ENCODE results near the gene GBP5. TPM values are rescaled to one million over a fixed set of nuclear protein-coding genes. Genes with fewer than 3 reads are reported as not detected.
"Not testable (repeated sequence)": the region's sequence is repeated elsewhere in the genome, so short reads cannot be mapped to it uniquely, and the experiment has no call there.

The GBP5 gene
- total RNA-seq, 2 donors from 2014 or later: not detected

DNA sequence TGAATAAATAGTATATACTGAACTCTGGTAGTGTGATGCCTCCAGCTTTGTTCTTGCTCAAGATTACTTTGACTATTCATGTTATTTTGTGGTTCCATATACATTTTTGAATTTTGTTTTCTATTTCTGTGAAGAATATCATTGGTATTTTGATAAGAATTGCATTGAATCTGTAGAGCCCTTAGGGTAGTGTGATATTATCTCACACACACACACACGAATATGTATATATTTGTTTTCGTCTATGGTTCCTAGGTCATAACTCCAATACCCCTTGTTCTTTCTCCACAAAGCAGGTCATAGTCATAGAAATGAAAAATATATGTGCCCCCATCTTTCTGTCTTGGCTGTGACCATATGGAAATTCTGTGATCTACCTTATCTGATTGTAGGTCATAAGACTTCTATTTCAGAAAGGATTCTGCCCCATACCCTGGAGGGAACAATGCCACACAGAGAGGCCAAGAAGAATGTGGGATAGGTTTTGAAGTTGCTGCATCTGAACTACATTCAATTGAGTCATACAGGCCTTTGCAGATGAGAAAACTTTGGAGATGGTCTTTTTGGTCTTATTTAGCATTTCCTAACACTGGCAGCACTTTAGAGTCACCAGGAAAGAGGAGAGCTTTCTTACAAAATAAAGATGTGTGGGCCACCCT lies 32.0 kb upstream of the GBP5 start:
- Mint-ChIP-seq H3K27ac (no peak overlapping the region), H3K27me3 (ENCODE audit: insufficient read depth) (no peaks in the 10 kb centered on the region), H3K36me3 (ENCODE audit: low read depth) (peaks cover 3% of the 10 kb centered on the region), H3K4me1 (no peaks in the 10 kb centered on the region), H3K9me3 (peaks cover 25% of the 10 kb centered on the region), H3K4me3 (no peak overlapping the region)
- H3K4me1 ChIP-seq (ENCODE audit: control insufficient read depth, insufficient read depth, low read length): no peaks in the 10 kb centered on the region
- H3K36me3 ChIP-seq (ENCODE audit: control insufficient read depth, insufficient read depth, low read length): no peaks in the 10 kb centered on the region
- H3K27ac ChIP-seq (ENCODE audit: low read depth, low read length): no peak overlapping the region
- H3K27me3 ChIP-seq (ENCODE audit: control insufficient read depth, insufficient read depth, low read length, poor library complexity, severe bottlenecking): no peaks in the 10 kb centered on the region
- H3K9me3 ChIP-seq (ENCODE audit: control insufficient read depth, low read length): peaks cover 13% of the 10 kb centered on the region
- no peak for DNase-seq
- no peak overlapping the region for H3K9ac ChIP-seq (ENCODE audit: extremely low read depth, low read length, poor library complexity, severe bottlenecking)
- TF ChIP-seq, protein P1, sequence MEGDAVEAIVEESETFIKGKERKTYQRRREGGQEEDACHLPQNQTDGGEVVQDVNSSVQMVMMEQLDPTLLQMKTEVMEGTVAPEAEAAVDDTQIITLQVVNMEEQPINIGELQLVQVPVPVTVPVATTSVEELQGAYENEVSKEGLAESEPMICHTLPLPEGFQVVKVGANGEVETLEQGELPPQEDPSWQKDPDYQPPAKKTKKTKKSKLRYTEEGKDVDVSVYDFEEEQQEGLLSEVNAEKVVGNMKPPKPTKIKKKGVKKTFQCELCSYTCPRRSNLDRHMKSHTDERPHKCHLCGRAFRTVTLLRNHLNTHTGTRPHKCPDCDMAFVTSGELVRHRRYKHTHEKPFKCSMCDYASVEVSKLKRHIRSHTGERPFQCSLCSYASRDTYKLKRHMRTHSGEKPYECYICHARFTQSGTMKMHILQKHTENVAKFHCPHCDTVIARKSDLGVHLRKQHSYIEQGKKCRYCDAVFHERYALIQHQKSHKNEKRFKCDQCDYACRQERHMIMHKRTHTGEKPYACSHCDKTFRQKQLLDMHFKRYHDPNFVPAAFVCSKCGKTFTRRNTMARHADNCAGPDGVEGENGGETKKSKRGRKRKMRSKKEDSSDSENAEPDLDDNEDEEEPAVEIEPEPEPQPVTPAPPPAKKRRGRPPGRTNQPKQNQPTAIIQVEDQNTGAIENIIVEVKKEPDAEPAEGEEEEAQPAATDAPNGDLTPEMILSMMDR (conservative IDR thresholded peaks at IDR 0.05): no peak
- no peak overlapping the region for H3K4me3 ChIP-seq (ENCODE audit: low read length)
- 100% methylated on average over 1 of the region's 2 CpGs; no CpG with 5 or more reads in 1 of the 2 experiments for WGBS, 2 experiments (ENCODE audit: insufficient coverage in 1 of 2, insufficient read length in 1 of 2)

DNA sequence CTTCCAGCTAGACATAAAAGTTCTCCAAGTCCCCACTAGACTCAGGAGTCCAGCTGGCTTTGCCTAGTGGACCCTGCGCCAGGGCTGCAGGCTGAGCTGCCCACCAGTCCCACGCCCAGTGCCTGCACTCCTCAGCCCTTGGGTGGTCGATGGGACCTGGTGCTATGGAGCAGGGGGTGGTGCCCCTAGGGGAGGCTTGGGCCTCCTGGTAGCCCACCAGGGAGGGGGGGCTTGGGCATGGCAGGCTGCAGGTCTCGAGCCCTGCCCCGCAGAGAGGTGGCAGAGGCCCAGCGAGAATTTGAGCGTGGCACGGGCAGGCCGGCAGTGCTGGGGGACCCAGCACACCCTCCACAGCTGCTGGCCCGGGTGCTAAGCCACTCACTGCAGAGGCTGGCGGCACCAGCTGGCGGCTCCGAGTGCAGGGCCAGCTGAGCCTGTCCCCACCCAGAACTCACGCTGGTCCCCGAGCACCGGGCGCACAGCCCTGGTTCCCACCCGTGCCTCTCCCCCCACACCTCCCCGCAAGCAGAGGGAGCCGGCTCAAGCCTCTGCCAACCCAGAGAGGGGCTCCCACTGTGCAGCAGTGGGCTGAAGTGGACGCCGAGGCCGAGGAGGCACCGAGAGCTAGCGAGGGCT lies 30.2 kb upstream of the GBP5 start:
- Mint-ChIP-seq H3K36me3 (ENCODE audit: low read depth) (peaks cover 3% of the 10 kb centered on the region), H3K4me3 (no peak overlapping the region), H3K4me1 (no peaks in the 10 kb centered on the region), H3K27me3 (ENCODE audit: insufficient read depth) (no peaks in the 10 kb centered on the region), H3K27ac (no peak overlapping the region), H3K9me3 (peaks cover 19% of the 10 kb centered on the region)
- no peaks in the 10 kb centered on the region for H3K4me1 ChIP-seq (ENCODE audit: control insufficient read depth, insufficient read depth, low read length)
- 94 to 95% methylated on average over 7 to 25 of the region's 25 CpGs for WGBS, 2 experiments (ENCODE audit: insufficient coverage in 1 of 2, insufficient read length in 1 of 2)
- H3K27me3 ChIP-seq (ENCODE audit: control insufficient read depth, insufficient read depth, low read length, poor library complexity, severe bottlenecking): no peaks in the 10 kb centered on the region
- no peak overlapping the region for H3K27ac ChIP-seq (ENCODE audit: low read depth, low read length)
- DNase-seq: no peak
- no peak overlapping the region for H3K4me3 ChIP-seq (ENCODE audit: low read length)
- TF ChIP-seq, protein P1 (conservative IDR thresholded peaks at IDR 0.05): no peak
- peaks cover 5% of the 10 kb centered on the region for H3K9me3 ChIP-seq (ENCODE audit: control insufficient read depth, low read length)
- no peak overlapping the region for H3K9ac ChIP-seq (ENCODE audit: extremely low read depth, low read length, poor library complexity, severe bottlenecking)
- H3K36me3 ChIP-seq (ENCODE audit: control insufficient read depth, insufficient read depth, low read length): no peaks in the 10 kb centered on the region

DNA sequence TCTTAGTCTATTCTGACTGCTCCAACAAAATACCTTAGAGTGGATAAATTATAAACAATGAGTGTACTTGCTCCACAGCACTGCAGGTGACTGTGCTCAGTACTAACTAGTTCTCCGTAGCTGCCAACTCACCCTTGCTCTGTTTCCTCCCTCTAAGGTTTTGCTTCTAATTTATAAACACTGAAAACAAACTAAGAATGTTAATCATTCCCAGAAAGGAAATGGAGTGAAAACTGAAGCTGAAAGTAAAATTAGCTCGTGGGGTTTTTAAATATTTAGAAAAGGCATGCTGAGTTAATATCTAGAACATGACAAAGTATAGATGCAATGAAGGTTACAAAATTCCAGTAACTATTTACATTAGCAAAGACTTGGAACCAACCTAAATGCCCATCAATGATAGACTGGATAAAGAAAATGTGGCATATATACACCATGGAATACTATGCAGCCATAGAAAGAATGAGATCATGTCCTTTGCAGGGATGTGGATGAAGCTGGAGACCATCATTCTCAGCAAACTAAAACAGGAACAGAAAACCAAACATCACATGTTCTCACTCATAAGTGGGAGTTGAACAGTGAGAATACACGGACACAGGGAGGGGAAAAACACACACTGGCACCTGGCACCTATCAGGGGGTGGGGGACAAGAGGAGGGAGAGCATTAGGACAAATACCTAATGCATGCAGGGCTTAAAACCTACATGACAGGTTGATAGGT lies 27.2 kb upstream of the GBP5 start:
- not testable (repeated sequence) for H3K36me3 ChIP-seq (ENCODE audit: control insufficient read depth, insufficient read depth, low read length); H3K4me3 Mint-ChIP-seq; H3K36me3 Mint-ChIP-seq (ENCODE audit: low read depth); H3K27me3 ChIP-seq (ENCODE audit: control insufficient read depth, insufficient read depth, low read length, poor library complexity, severe bottlenecking); H3K4me1 ChIP-seq (ENCODE audit: control insufficient read depth, insufficient read depth, low read length); H3K27ac ChIP-seq (ENCODE audit: low read depth, low read length); H3K9me3 ChIP-seq (ENCODE audit: control insufficient read depth, low read length); DNase-seq; H3K27ac Mint-ChIP-seq; H3K9ac ChIP-seq (ENCODE audit: extremely low read depth, low read length, poor library complexity, severe bottlenecking); H3K27me3 Mint-ChIP-seq (ENCODE audit: insufficient read depth); H3K4me3 ChIP-seq (ENCODE audit: low read length); H3K4me1 Mint-ChIP-seq
- WGBS, 2 experiments (ENCODE audit: insufficient coverage in 1 of 2, insufficient read length in 1 of 2): 83% methylated on average over 3 of the region's 3 CpGs; no CpG with 5 or more reads in 1 of the 2 experiments
- H3K9me3 Mint-ChIP-seq: peaks cover 19% of the 10 kb centered on the region
